WTC11 (cell line): ENCODE data around the gene JUND.

Source experiments
- CREB1 ChIP-seq: sonication (generic); formaldehyde crosslinking; IDR thresholded peaks from 2 replicates; pipeline ENCODE4 v1.8.0; 2023; ENCODE audit warnings: mild to moderate bottlenecking, missing genetic modification reagents
- CTCF ChIP-seq: fragments of 200-600 bp; IDR thresholded peaks from 2 replicates; pipeline ENCODE4 v1.8.0; 2022; ENCODE audit warnings: antibody characterized with exemption
- TF ChIP-seq, protein P1 (sequence below): sonication (generic); formaldehyde crosslinking; IDR thresholded peaks from 2 replicates; pipeline ENCODE4 v1.8.1; 2022; ENCODE audit warnings: mild to moderate bottlenecking, missing genetic modification reagents, moderate library complexity, borderline replicate concordance
- TF ChIP-seq, protein P2 (sequence below): sonication (generic); formaldehyde crosslinking; IDR thresholded peaks from 2 replicates; pipeline ENCODE4 v1.8.1; 2022; ENCODE audit warnings: low read depth, mild to moderate bottlenecking, moderate library complexity, missing genetic modification reagents, borderline replicate concordance

DNA sequence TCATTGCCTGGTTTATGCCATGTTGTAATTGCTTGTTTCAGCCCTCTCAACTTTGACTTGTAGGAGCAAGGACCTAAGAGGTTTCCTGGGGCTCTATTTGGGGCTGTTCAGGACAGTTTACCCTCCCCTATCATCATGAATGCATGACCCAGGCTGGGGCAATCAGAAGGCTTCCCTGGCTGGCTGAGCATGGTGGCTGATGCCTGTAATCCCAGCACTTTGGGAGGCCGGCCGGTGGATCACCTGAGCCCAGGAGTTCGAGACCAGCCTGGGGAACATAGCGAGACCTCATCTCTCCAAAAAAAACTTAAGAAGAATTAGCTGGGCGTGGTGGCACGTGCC lies 47.6 kb upstream of the JUND start:
- TF ChIP-seq, protein P1, sequence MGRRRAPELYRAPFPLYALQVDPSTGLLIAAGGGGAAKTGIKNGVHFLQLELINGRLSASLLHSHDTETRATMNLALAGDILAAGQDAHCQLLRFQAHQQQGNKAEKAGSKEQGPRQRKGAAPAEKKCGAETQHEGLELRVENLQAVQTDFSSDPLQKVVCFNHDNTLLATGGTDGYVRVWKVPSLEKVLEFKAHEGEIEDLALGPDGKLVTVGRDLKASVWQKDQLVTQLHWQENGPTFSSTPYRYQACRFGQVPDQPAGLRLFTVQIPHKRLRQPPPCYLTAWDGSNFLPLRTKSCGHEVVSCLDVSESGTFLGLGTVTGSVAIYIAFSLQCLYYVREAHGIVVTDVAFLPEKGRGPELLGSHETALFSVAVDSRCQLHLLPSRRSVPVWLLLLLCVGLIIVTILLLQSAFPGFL (CRISPR knock-in tag) = no peak
- TF ChIP-seq CTCF = no peak
- TF ChIP-seq, protein P2, sequence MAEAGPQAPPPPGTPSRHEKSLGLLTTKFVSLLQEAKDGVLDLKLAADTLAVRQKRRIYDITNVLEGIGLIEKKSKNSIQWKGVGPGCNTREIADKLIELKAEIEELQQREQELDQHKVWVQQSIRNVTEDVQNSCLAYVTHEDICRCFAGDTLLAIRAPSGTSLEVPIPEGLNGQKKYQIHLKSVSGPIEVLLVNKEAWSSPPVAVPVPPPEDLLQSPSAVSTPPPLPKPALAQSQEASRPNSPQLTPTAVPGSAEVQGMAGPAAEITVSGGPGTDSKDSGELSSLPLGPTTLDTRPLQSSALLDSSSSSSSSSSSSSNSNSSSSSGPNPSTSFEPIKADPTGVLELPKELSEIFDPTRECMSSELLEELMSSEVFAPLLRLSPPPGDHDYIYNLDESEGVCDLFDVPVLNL (CRISPR knock-in tag) = no peak
- TF ChIP-seq CREB1 (CRISPR knock-in tag) = no peak
